Measurements from ENCODE around the gene TNFSF10. TPM values are rescaled to one million over a fixed set of nuclear protein-coding genes. Genes with fewer than 3 reads are reported as not detected.

The TNFSF10 gene
- total and polyA plus RNA-seq, 2 of the 8 experiments (the other 6 are each of a cell fraction or from before 2014, with no cell fraction given) = 0.06 TPM; not detected in 1

- TF ChIP-seq CHD2 (IDR thresholded peaks at IDR 0.05; ENCODE audit: low read length) = no peak
- TF ChIP-seq CHD1 (IDR thresholded peaks at IDR 0.05; ENCODE audit: low read depth, low read length) = no peak
- TF ChIP-seq CBX8 (IDR thresholded peaks at IDR 0.05; ENCODE audit: borderline replicate concordance, low read depth, low read length) = no peak
- no peak for TF ChIP-seq HDAC2 (IDR thresholded peaks at IDR 0.05; ENCODE audit: borderline replicate concordance in 1 of 2, low read depth in 2 of 2, low read length in 2 of 2)
- TF ChIP-seq POU5F1 (IDR thresholded peaks at IDR 0.05; ENCODE audit: low read depth, low read length) = no peak
Measured at GRCh38 chr3:172543884-172544283, 20.7 kb upstream of the TNFSF10 start (continued).

All from H1 (cell line).